IMR-90 (cell line): ENCODE results near the gene PRSS2. TPM values are rescaled to one million over a fixed set of nuclear protein-coding genes. Genes with fewer than 3 reads are reported as not detected.

ENCODE experiments used
- ATAC-seq: fragments of 200-7000 bp; cut with Tn5 transposase; 2 replicates; pipeline ENCODE4 v1.9.1; 2020; ENCODE audit warnings: low read depth, mild to moderate bottlenecking, moderate library complexity
- BruUV-seq: library from RNA; stranded (reverse); fragments of 400-500 nt; replicated peaks from 2 replicates; lab custom pipeline; 2021; lab: Mats Ljungman, UMichigan
- CTCF ChIA-PET: fragments of 300-600 bp; formaldehyde crosslinking; extraction: SDS; loops from one replicate; lab custom pipeline; 2021; ENCODE audit warnings: antibody characterized with exemption; lab: Yijun Ruan, JAX
- POLR2A ChIA-PET: fragments of 300-600 bp; sonication (Branson Sonifier 250); formaldehyde crosslinking; loops from one replicate; lab custom pipeline; 2022; ENCODE audit warnings: antibody characterized with exemption; ENCODE audit not compliant: unreplicated experiment; lab: Charles Lee
- DNase-seq: peaks from one replicate; pipeline ENCODE4 v3.0.0; 2013
- H2AFZ ChIP-seq: replicated peaks from 2 replicates; pipeline ENCODE3; 2013; ENCODE audit warnings: low read length, mild to moderate bottlenecking; ENCODE audit not compliant: poor library complexity
- H2AK5ac ChIP-seq: 2 replicates; pipeline ENCODE4 v1.6.1; 2013; ENCODE audit warnings: low read depth, low read length, inconsistent platforms
- H2AK9ac ChIP-seq: replicated peaks from 2 replicates; pipeline ENCODE3; 2013; ENCODE audit warnings: mild to moderate bottlenecking, low read depth, low read length, moderate library complexity; ENCODE audit not compliant: poor library complexity
- H2BK120ac ChIP-seq: 2 replicates; pipeline ENCODE4 v1.6.1; 2013; ENCODE audit warnings: low read depth, low read length, inconsistent platforms
- H2BK15ac ChIP-seq: 3 replicates; pipeline ENCODE4 v1.6.1; 2013; ENCODE audit warnings: low read depth, low read length, inconsistent platforms
- H2BK20ac ChIP-seq: 2 replicates; pipeline ENCODE4 v1.6.1; 2013; ENCODE audit warnings: low read depth, mild to moderate bottlenecking, inconsistent platforms, low read length, moderate library complexity
- H2BK5ac ChIP-seq: 2 replicates; pipeline ENCODE4 v1.6.1; 2013; ENCODE audit warnings: mild to moderate bottlenecking, low read depth, low read length, inconsistent platforms; ENCODE audit not compliant: poor library complexity, severe bottlenecking
- H3K14ac ChIP-seq: replicated peaks from 2 replicates; pipeline ENCODE4 v1.6.1; 2013; ENCODE audit warnings: low read depth, low read length, inconsistent platforms
- H3K18ac ChIP-seq: 2 replicates; pipeline ENCODE4 v1.6.1; 2013; ENCODE audit warnings: low read depth, low read length, control low read depth
- H3K23ac ChIP-seq: 2 replicates; pipeline ENCODE4 v1.6.1; 2013; ENCODE audit warnings: low read depth, low read length, inconsistent platforms
- H3K27ac ChIP-seq: 2 replicates; pipeline ENCODE4 v1.5.1; 2013; ENCODE audit warnings: mild to moderate bottlenecking, control low read depth, low read length; ENCODE audit not compliant: insufficient read depth
- H3K27me3 ChIP-seq: 2 replicates; pipeline ENCODE4 v1.6.1; 2013; ENCODE audit warnings: low read length; ENCODE audit not compliant: control insufficient read depth, insufficient read depth
- H3K36me3 ChIP-seq: 2 replicates; pipeline ENCODE4 v1.6.1; 2013; ENCODE audit warnings: low read length, mixed read lengths; ENCODE audit not compliant: control insufficient read depth, insufficient read depth
- H3K4ac ChIP-seq: 2 replicates; pipeline ENCODE4 v1.6.1; 2013; ENCODE audit warnings: low read depth, low read length, inconsistent platforms
- H3K4me1 ChIP-seq: 2 replicates; pipeline ENCODE4 v1.6.1; 2013; ENCODE audit warnings: low read length, mixed read lengths; ENCODE audit not compliant: control insufficient read depth, insufficient read depth
- H3K4me2 ChIP-seq: 2 replicates; pipeline ENCODE4 v1.6.1; 2013; ENCODE audit warnings: low read depth, mild to moderate bottlenecking, control low read depth, low read length, moderate library complexity
- H3K4me3 ChIP-seq: 2 replicates; pipeline ENCODE4 v1.5.1; 2013; ENCODE audit warnings: low read depth, mild to moderate bottlenecking, control low read depth, low read length, moderate library complexity; ENCODE audit not compliant: insufficient read depth
- H3K56ac ChIP-seq: 2 replicates; pipeline ENCODE4 v1.6.1; 2013; ENCODE audit warnings: low read length, inconsistent platforms; ENCODE audit not compliant: insufficient read depth; ENCODE audit errors: extremely low read depth
- H3K79me1 ChIP-seq, 2 experiments: 2 replicates each; pipeline ENCODE4 v1.6.1; 2013; ENCODE audit warnings: low read length in 2 of 2, inconsistent platforms in 1 of 2, low read depth in 1 of 2
- H3K9ac ChIP-seq: 2 replicates; pipeline ENCODE4 v1.6.1; 2013; ENCODE audit warnings: low read depth, low read length, control low read depth
- H3K9me1 ChIP-seq: 2 replicates; pipeline ENCODE4 v1.6.1; 2013; ENCODE audit warnings: low read length, inconsistent platforms; ENCODE audit not compliant: insufficient read depth
- H3K9me3 ChIP-seq: 2 replicates; pipeline ENCODE4 v1.6.1; 2013; ENCODE audit warnings: low read length; ENCODE audit not compliant: control insufficient read depth, insufficient read depth
- H4K20me1 ChIP-seq: 2 replicates; pipeline ENCODE4 v1.6.1; 2013; ENCODE audit warnings: low read length, inconsistent platforms; ENCODE audit not compliant: insufficient read depth
- H4K5ac ChIP-seq: 2 replicates; pipeline ENCODE4 v1.6.1; 2013; ENCODE audit warnings: mild to moderate bottlenecking, low read depth, low read length, control low read depth
- H4K8ac ChIP-seq, 2 experiments: 2 replicates each; pipeline ENCODE4 v1.6.1; 2013; ENCODE audit warnings: low read depth in 2 of 2, low read length in 2 of 2, control low read depth in 1 of 2, inconsistent platforms in 1 of 2
- H4K91ac ChIP-seq: 2 replicates; pipeline ENCODE4 v1.6.1; 2013; ENCODE audit warnings: low read depth, low read length, inconsistent platforms; ENCODE audit not compliant: insufficient read depth
- BHLHE40 ChIP-seq: fragments of 150-350 bp; IDR thresholded peaks from 2 replicates; pipeline ENCODE4 v1.6.1; 2016; ENCODE audit warnings: mild to moderate bottlenecking, low read depth, low read length
- CEBPB ChIP-seq: IDR thresholded peaks from 2 replicates; pipeline ENCODE4 v1.6.1; 2012; ENCODE audit warnings: low read depth, low read length, improper control_type of control experiment
- FOS ChIP-seq: fragments of 150-350 bp; IDR thresholded peaks from 2 replicates; pipeline ENCODE4 v1.6.1; 2016; ENCODE audit warnings: low read depth, low read length
- MAFK ChIP-seq: IDR thresholded peaks from 2 replicates; pipeline ENCODE4 v1.6.1; 2012; ENCODE audit warnings: low read depth, low read length, improper control_type of control experiment
- POLR2A ChIP-seq: IDR thresholded peaks from 2 replicates; pipeline ENCODE4 v1.6.1; 2012; ENCODE audit warnings: mild to moderate bottlenecking, low read depth, low read length
- RCOR1 ChIP-seq: IDR thresholded peaks from 2 replicates; pipeline ENCODE4 v1.6.1; 2012; ENCODE audit warnings: mild to moderate bottlenecking, low read length, improper control_type of control experiment; ENCODE audit not compliant: insufficient replicate concordance
- RFX5 ChIP-seq: IDR thresholded peaks from 2 replicates; pipeline ENCODE4 v1.8.0; 2012; ENCODE audit warnings: low read depth, mild to moderate bottlenecking, low read length, moderate library complexity
- WGBS, 2 experiments: methylation state at CpG; one replicate each; pipeline versions ENCODE4 v1.1.5 to v1.1.7; 2013; ENCODE audit warnings: missing lambda C conversion rate in 2 of 2; ENCODE audit not compliant: insufficient read length in 1 of 2; ENCODE audit errors: extremely low coverage in 2 of 2; 5-methylcytosine and 5-hydroxymethylcytosine counted together
- dilution Hi-C: fragments of 300-500 bp; cut with HindIII; formaldehyde crosslinking; loops from one replicate; pipeline ENCODE4 v1.14.3; 2018; ENCODE audit warnings: low sequenced_read_pairs; ENCODE audit not compliant: unreplicated experiment
- in situ Hi-C: fragments of 300-500 bp; cut with MboI; formaldehyde crosslinking; loops from 3 replicates; pipeline ENCODE4 v1.14.3; 2019; ENCODE audit warnings: low sequenced_read_pairs, inconsistent platforms, mixed read lengths
- intact Hi-C: fragments of 100-400 bp; cut with micrococcal nuclease; formaldehyde crosslinking; loops from 2 replicates; pipeline ENCODE4 v1.10.0; 2022
- polyA plus RNA-seq, 3 experiments: library from polyadenylated mRNA; depleted of rRNA; stranded (reverse); fragments of >200 nt; gene quantifications; 2 replicates each; pipeline ENCODE4 v1.2.3, GENCODE V29; 2012; ENCODE audit warnings: low replicate concordance in 1 of 3
- total RNA-seq: library from RNA; depleted of rRNA; stranded (reverse); fragments of >200 nt; gene quantifications from 2 replicates; pipeline ENCODE4 v1.2.3, GENCODE V29; 2012

The PRSS2 gene
- total and polyA plus RNA-seq, 2 of the 4 experiments (the other 2 are of a cell fraction): not detected

- Histone ChIP-seq H3K56ac (no peak overlapping the region), H3K79me1 (no peaks in the 10 kb centered on the region), H3K4me1 (no peaks in the 10 kb centered on the region), H3K23ac (no peak overlapping the region), H2BK15ac (no peak overlapping the region), H2AK9ac (no peak overlapping the region), H2AK5ac (no peak overlapping the region), H4K8ac (no peak overlapping the region), H2BK5ac (no peak overlapping the region), H2BK120ac (no peak overlapping the region), H4K20me1 (no peaks in the 10 kb centered on the region), H3K14ac (no peak overlapping the region), H3K4me3 (no peak overlapping the region), H3K9ac (no peak overlapping the region), H3K9me1 (no peaks in the 10 kb centered on the region), H3K27me3 (peaks cover 38% of the 10 kb centered on the region), H3K4ac (no peak overlapping the region), H3K27ac (no peak overlapping the region), H3K18ac (no peak overlapping the region), H4K5ac (no peak overlapping the region), H3K9me3 (no peaks in the 10 kb centered on the region), H2AFZ (no peak overlapping the region), H2BK20ac (no peak overlapping the region), H3K4me2 (no peak overlapping the region), H4K91ac (no peak overlapping the region), H3K36me3 (no peaks in the 10 kb centered on the region)
- POLR2A ChIA-PET: no interaction called here
- CTCF ChIA-PET: interaction anchor here (2.4 kb wide), 1 partner anchor 9 kb away, joined by 14 read pairs; no protein-coding TSS in a partner anchor
- TF ChIP-seq RCOR1: no peak
- TF ChIP-seq FOS: no peak
- no peak for TF ChIP-seq CEBPB
- no peak for TF ChIP-seq MAFK
- TF ChIP-seq POLR2A: no peak
- TF ChIP-seq BHLHE40: no peak
- TF ChIP-seq RFX5: no peak
- WGBS, 2 experiments: no CpG with 5 or more reads among the region's 2 CpGs
- BruUV-seq: no TSS peak
- in situ Hi-C loops: no loop called here
- dilution Hi-C loops: loop anchor here (25.0 kb wide), 1 partner anchor 280 kb away; no protein-coding TSS in a partner anchor
- no peak for DNase-seq
- intact Hi-C loops: no loop called here
- ATAC-seq: no peak
Observed at GRCh38 chr7:142792593-142792992, 21.8 kb downstream of the PRSS2 start.
